Uterus (tissue), 2 donors: ENCODE data around the gene CELF4.

Experiments
- POLR2A ChIP-seq, 2 donors: fragments of 450-650 bp; IDR thresholded peaks; one replicate each; pipeline ENCODE4 v1.6.1; 2016; ENCODE audit warnings: antibody characterized with exemption in 2 of 2, mild to moderate bottlenecking in 1 of 2, moderate library complexity in 1 of 2
- TF ChIP-seq, protein P1 (sequence below), 4 experiments: fragments of 200-600 bp in 2 of 4; fragments of 450-650 bp in 2 of 4; sonication (generic) in 2 of 4; IDR thresholded peaks; one replicate each; pipeline ENCODE4 v1.5.1; 2016 to 2019; ENCODE audit warnings: antibody characterized with exemption in 4 of 4, mild to moderate bottlenecking in 2 of 4, moderate library complexity in 1 of 4

DNA sequence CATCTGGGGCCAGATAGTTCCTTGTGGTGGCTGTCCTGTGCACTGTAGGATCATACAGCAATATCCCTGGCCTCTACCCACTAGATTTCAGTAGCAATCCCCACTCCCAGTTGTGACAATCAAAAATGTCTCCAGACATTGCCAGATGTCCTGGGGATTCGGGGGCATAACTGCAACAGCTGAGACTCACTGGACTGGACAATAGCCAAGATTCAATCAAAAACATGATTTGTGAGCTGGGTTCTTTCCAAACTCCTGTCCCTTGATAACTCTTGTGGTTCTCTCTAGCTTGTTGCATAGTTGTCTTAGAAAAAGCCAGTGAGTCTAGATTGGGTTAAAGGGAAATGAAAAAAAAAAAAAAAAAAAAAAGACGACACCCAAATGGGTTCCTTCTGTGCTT is 293.4 kb downstream of the CELF4 start:
- TF ChIP-seq, protein P1, sequence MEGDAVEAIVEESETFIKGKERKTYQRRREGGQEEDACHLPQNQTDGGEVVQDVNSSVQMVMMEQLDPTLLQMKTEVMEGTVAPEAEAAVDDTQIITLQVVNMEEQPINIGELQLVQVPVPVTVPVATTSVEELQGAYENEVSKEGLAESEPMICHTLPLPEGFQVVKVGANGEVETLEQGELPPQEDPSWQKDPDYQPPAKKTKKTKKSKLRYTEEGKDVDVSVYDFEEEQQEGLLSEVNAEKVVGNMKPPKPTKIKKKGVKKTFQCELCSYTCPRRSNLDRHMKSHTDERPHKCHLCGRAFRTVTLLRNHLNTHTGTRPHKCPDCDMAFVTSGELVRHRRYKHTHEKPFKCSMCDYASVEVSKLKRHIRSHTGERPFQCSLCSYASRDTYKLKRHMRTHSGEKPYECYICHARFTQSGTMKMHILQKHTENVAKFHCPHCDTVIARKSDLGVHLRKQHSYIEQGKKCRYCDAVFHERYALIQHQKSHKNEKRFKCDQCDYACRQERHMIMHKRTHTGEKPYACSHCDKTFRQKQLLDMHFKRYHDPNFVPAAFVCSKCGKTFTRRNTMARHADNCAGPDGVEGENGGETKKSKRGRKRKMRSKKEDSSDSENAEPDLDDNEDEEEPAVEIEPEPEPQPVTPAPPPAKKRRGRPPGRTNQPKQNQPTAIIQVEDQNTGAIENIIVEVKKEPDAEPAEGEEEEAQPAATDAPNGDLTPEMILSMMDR (IDR thresholded peaks at IDR 0.05), result no peak
- no peak for TF ChIP-seq POLR2A (IDR thresholded peaks at IDR 0.05)
